K562 (cell line): ENCODE results near the gene MAP1S. TPM values are rescaled to one million over a fixed set of nuclear protein-coding genes. Genes with fewer than 3 reads are reported as not detected.

ENCODE experiments used
- BCLAF1 ChIP-seq, 2 experiments: fragments of 450-650 bp in 1 of 2; IDR thresholded peaks; 2 replicates each; pipeline ENCODE4 v1.6.1; 2011 to 2017; ENCODE audit warnings: low read depth in 2 of 2, antibody characterized with exemption in 1 of 2, borderline replicate concordance in 1 of 2, low read length in 1 of 2, mild to moderate bottlenecking in 1 of 2, mixed read lengths in 1 of 2; ENCODE audit not compliant: control insufficient read depth in 1 of 2
- CC2D1A ChIP-seq: fragments of 450-650 bp; IDR thresholded peaks from 2 replicates; pipeline ENCODE4 v1.6.1; 2017; ENCODE audit warnings: mild to moderate bottlenecking
- COPS2 ChIP-seq: fragments of 450-650 bp; conservative IDR thresholded peaks from 2 replicates; pipeline ENCODE4 v1.6.1; 2016; ENCODE audit warnings: mild to moderate bottlenecking, moderate library complexity
- CTCFL ChIP-seq: IDR thresholded peaks from 2 replicates; pipeline ENCODE4 v1.6.1; 2011; ENCODE audit warnings: borderline replicate concordance, low read depth, mild to moderate bottlenecking, moderate library complexity, low read length; ENCODE audit not compliant: insufficient read depth, poor library complexity, severe bottlenecking
- E2F8 ChIP-seq: fragments of 450-650 bp; IDR thresholded peaks from 2 replicates; pipeline ENCODE4 v1.7.1; 2018; ENCODE audit warnings: mild to moderate bottlenecking, low read depth; ENCODE audit not compliant: partially characterized antibody
- HEY1 ChIP-seq: fragments of 250-450 bp; sonication (Bioruptor Pico); IDR thresholded peaks from 2 replicates; pipeline ENCODE4 v1.5.0; 2020; ENCODE audit warnings: mild to moderate bottlenecking, moderate library complexity, borderline replicate concordance
- HNRNPLL ChIP-seq: fragments of 200-400 bp; formaldehyde crosslinking; IDR thresholded peaks from 2 replicates; pipeline ENCODE4 v1.6.1; 2017; ENCODE audit warnings: low read length, low read depth, mild to moderate bottlenecking; ENCODE audit not compliant: poor library complexity, severe bottlenecking
- MCM2 ChIP-seq: fragments of 450-650 bp; IDR thresholded peaks from 2 replicates; pipeline ENCODE4 v1.6.1; 2017; ENCODE audit warnings: low read depth, mild to moderate bottlenecking
- PHTF2 ChIP-seq: fragments of 250-450 bp; sonication (Bioruptor Pico); IDR thresholded peaks from 2 replicates; pipeline ENCODE4 v1.5.0; 2021; ENCODE audit warnings: mild to moderate bottlenecking
- PTTG1 ChIP-seq: fragments of 450-650 bp; IDR thresholded peaks from 2 replicates; pipeline ENCODE4 v1.6.1; 2016; ENCODE audit warnings: low read depth, mild to moderate bottlenecking, missing genetic modification characterization, missing compliant biosample characterization
- XRCC5 ChIP-seq: fragments of 200-400 bp; formaldehyde crosslinking; IDR thresholded peaks from 2 replicates; pipeline ENCODE4 v1.6.1; 2017; ENCODE audit warnings: low read depth, mild to moderate bottlenecking, low read length
- ZBTB1 ChIP-seq: sonication (generic); formaldehyde crosslinking; IDR thresholded peaks from 2 replicates; pipeline ENCODE4 v1.8.1; 2023; ENCODE audit warnings: missing genetic modification reagents, low read depth, mild to moderate bottlenecking, borderline replicate concordance
- ZNF143 ChIP-seq: sonication (generic); formaldehyde crosslinking; IDR thresholded peaks from 2 replicates; pipeline ENCODE4 v1.9.0; 2022; ENCODE audit warnings: mild to moderate bottlenecking, missing genetic modification reagents
- ZNF354B ChIP-seq: fragments of 250-450 bp; sonication (Bioruptor Pico); IDR thresholded peaks from 2 replicates; pipeline ENCODE4 v1.4.0; 2020
- polyA plus RNA-seq, 8 experiments: library from polyadenylated mRNA; depleted of rRNA in 4 of 8; stranded (reverse) in 5 of 8; unstranded in 3 of 8; fragments of >200 nt; fragmentation: Nextera tagmentation in 2 of 8; fragmentation: Illumina TruSeq in 1 of 8; extraction: Ambion mirVana in 2 of 8; extraction: Trizol in 1 of 8; gene quantifications; 2 replicates each; pipeline versions ENCODE4 v1.2.1 to v1.2.3, GENCODE V29; 2011 to 2014; ENCODE audit warnings: inconsistent platforms in 1 of 8, missing spikeins in 1 of 8
- total RNA-seq, 7 experiments: library from RNA; depleted of rRNA in 6 of 7; stranded (reverse); fragments of >200 nt in 6 of 7; fragmentation: Illumina TruSeq in 2 of 7; extraction: Trizol in 2 of 7; gene quantifications; 2 replicates each; pipeline versions ENCODE4 v1.2.1 to v1.2.3, GENCODE V29; 2011 to 2021; ENCODE audit warnings: low replicate concordance in 1 of 7
- TF ChIP-seq, protein P1 (sequence below): fragments of 250-450 bp; sonication (Bioruptor Pico); IDR thresholded peaks from 2 replicates; pipeline ENCODE4 v1.5.0; 2021
- TF ChIP-seq, protein P2 (sequence below): fragments of 200-800 bp; sonication (Bioruptor generic); IDR thresholded peaks from 2 replicates; pipeline ENCODE4 v1.6.1; 2017; ENCODE audit warnings: missing genetic modification characterization, missing compliant biosample characterization
- TF ChIP-seq, protein P3 (sequence below): sonication (generic); formaldehyde crosslinking; IDR thresholded peaks from 2 replicates; pipeline ENCODE4 v1.9.0; 2022; ENCODE audit warnings: mild to moderate bottlenecking, missing genetic modification reagents

The MAP1S gene
- total and polyA plus RNA-seq, 9 of the 15 experiments (the other 6 are each of a cell fraction or from before 2014, with no cell fraction given), result 2.0 to 81.0 (median 9.5) TPM

DNA sequence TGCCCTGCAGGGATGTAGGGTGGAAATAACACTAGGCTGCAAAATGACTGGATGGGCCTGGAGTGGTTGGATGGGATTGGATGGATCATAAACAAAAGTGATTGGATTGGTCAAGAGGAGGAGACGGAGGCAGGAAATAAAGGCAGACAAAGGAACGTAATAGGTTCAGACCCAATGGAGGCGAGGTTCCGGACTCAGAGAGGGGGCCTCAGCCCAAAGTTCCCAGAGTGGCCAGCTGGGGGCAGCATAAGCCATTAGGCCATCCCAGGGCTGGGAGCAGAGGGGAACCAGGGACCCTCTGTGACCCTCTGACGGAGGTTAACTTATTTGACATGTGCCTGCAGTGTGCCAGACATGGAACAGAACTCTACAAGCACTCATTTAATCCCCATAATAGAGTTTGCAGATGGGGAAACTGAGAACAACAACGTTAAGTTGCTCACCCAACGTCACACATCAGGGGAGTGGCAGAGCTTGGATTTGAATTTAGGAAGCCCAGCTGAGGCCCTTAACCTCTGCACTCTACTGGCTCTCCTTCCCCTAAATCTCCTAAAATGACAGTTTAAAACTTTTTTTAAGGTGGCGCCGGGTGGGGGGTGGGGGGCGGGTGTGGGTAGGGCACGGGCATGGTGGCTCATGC is 15.3 kb upstream of the MAP1S start (continued):
- TF ChIP-seq ZNF354B, result no peak
- TF ChIP-seq HEY1, result no peak
- TF ChIP-seq HNRNPLL, result no peak
- no peak for TF ChIP-seq MCM2
- no peak for TF ChIP-seq ZNF143 (CRISPR knock-in tag)
- no peak for TF ChIP-seq PTTG1
- TF ChIP-seq, protein P1, sequence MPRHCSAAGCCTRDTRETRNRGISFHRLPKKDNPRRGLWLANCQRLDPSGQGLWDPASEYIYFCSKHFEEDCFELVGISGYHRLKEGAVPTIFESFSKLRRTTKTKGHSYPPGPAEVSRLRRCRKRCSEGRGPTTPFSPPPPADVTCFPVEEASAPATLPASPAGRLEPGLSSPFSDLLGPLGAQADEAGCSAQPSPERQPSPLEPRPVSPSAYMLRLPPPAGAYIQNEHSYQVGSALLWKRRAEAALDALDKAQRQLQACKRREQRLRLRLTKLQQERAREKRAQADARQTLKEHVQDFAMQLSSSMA (CRISPR knock-in tag), result no peak
- TF ChIP-seq BCLAF1 (IDR thresholded peaks at IDR 0.05; ENCODE audit: borderline replicate concordance in 1 of 2, control insufficient read depth in 1 of 2, low read depth in 2 of 2, low read length in 1 of 2), result no peak
- TF ChIP-seq XRCC5, result no peak
- peak; percentile 27 for TF ChIP-seq CTCFL
- TF ChIP-seq, protein P2, sequence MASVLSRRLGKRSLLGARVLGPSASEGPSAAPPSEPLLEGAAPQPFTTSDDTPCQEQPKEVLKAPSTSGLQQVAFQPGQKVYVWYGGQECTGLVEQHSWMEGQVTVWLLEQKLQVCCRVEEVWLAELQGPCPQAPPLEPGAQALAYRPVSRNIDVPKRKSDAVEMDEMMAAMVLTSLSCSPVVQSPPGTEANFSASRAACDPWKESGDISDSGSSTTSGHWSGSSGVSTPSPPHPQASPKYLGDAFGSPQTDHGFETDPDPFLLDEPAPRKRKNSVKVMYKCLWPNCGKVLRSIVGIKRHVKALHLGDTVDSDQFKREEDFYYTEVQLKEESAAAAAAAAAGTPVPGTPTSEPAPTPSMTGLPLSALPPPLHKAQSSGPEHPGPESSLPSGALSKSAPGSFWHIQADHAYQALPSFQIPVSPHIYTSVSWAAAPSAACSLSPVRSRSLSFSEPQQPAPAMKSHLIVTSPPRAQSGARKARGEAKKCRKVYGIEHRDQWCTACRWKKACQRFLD (CRISPR knock-in tag), result no peak
- TF ChIP-seq, protein P3, sequence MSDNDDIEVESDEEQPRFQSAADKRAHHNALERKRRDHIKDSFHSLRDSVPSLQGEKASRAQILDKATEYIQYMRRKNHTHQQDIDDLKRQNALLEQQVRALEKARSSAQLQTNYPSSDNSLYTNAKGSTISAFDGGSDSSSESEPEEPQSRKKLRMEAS, result no peak
- no peak for TF ChIP-seq ZBTB1 (CRISPR knock-in tag)
- no peak for TF ChIP-seq E2F8
- TF ChIP-seq PHTF2, result no peak
- peak; percentile 72 for TF ChIP-seq CC2D1A
- TF ChIP-seq COPS2, result no peak
